NCI-H2029 (cell line): ENCODE measurements around the gene OR52L1.
"Not testable (repeated sequence)": the region's sequence is repeated elsewhere in the genome, so short reads cannot be mapped to it uniquely, and the experiment has no call there.

Experiments
- DNase-seq: peaks from one replicate; lab custom pipeline; 2025; lab: John Stamatoyannopoulos, UW

The OR52L1 gene

GRCh38 chr11:5986885-5987284, at the start of gene OR52L1:
Gene OR52L1, minus strand, starts transcription at chr11:5986985. Its CDS starts 55 bp downstream, at chr11:5986930.
- no peak for DNase-seq

GRCh38 chr11:6030708-6031405, 44.1 kb upstream of the OR52L1 start, which contains the start of gene OR56A1:
Gene OR56A1, minus strand, starts transcription at chr11:6030758. Its CDS starts 3,066 bp downstream, at chr11:6027692.
- no peak for DNase-seq

GRCh38 chr11:6027501-6027900, 40.7 kb upstream of the OR52L1 start:
- DNase-seq = no peak

- no peak for DNase-seq
Measured at GRCh38 chr11:6025056-6025455, 38.3 kb upstream of the OR52L1 start.

- DNase-seq = no peak
Measured at GRCh38 chr11:6022956-6023355, 36.2 kb upstream of the OR52L1 start.

GRCh38 chr11:6013042-6013441, 26.3 kb upstream of the OR52L1 start:
- DNase-seq = no peak

GRCh38 chr11:6012035-6012668, 25.4 kb upstream of the OR52L1 start:
- DNase-seq = no peak

GRCh38 chr11:6006846-6007245, 20.1 kb upstream of the OR52L1 start, which contains the start of gene OR56A4:
Gene OR56A4, minus strand, starts transcription at chr11:6006946. Its CDS starts 3,954 bp downstream, at chr11:6002992.
- DNase-seq = no peak

GRCh38 chr11:6006395-6006794, 19.6 kb upstream of the OR52L1 start:
- no peak for DNase-seq

- DNase-seq = no peak
Measured at GRCh38 chr11:6002202-6002699, 15.5 kb upstream of the OR52L1 start.

GRCh38 chr11:5994791-5995190, 8.0 kb upstream of the OR52L1 start:
- DNase-seq = no peak

GRCh38 chr11:5992604-5993251, 5.9 kb upstream of the OR52L1 start:
- peak; percentile 1 for DNase-seq

GRCh38 chr11:5992150-5992549, 5.4 kb upstream of the OR52L1 start:
- DNase-seq = no peak

GRCh38 chr11:5989203-5989602, 2.4 kb upstream of the OR52L1 start:
- DNase-seq = no peak

- no peak for DNase-seq
Measured at GRCh38 chr11:5983443-5983842, 3.3 kb downstream of the OR52L1 start.

- no peak for DNase-seq
Measured at GRCh38 chr11:5973530-5973929, 13.3 kb downstream of the OR52L1 start.

- no peak for DNase-seq
Measured at GRCh38 chr11:5968394-5968793, 18.4 kb downstream of the OR52L1 start, which contains the start of gene OR56A5. Gene OR56A5, minus strand, starts transcription at chr11:5968494. Its CDS starts 0 bp downstream, at chr11:5968494.

- no peak for DNase-seq
Measured at GRCh38 chr11:5967708-5968107, 19.1 kb downstream of the OR52L1 start.

GRCh38 chr11:5966958-5967357, 19.8 kb downstream of the OR52L1 start:
- DNase-seq = no peak

- not testable (repeated sequence) for DNase-seq
Measured at GRCh38 chr11:5960704-5961320, 26.0 kb downstream of the OR52L1 start.

- no peak for DNase-seq
Measured at GRCh38 chr11:5955586-5955985, 31.2 kb downstream of the OR52L1 start.

- DNase-seq = no peak
Measured at GRCh38 chr11:5941951-5942350, 44.8 kb downstream of the OR52L1 start, which contains the start of gene OR56A3. Gene OR56A3, plus strand, starts transcription at chr11:5942251. Its CDS starts 5,096 bp downstream, at chr11:5947347.
